Liver (tissue), 9 donors: ENCODE measurements around the gene TSPO2. TPM values are rescaled to one million over a fixed set of nuclear protein-coding genes. Genes with fewer than 3 reads are reported as not detected.

ENCODE experiments used
- DNase-seq: peaks from one replicate; pipeline ENCODE4 v3.0.0-alpha.2; 2017; ENCODE audit warnings: low spot score
- H3K27ac ChIP-seq, 2 donors: one replicate each; pipeline ENCODE4 v1.7.0; 2013; ENCODE audit warnings: inconsistent platforms in 2 of 2, low read length in 2 of 2, control low read depth in 1 of 2, low read depth in 1 of 2, mild to moderate bottlenecking in 1 of 2
- H3K27me3 ChIP-seq, 4 donors: one replicate each; pipeline versions ENCODE4 v1.6.1 to v1.7.0; 2013; ENCODE audit warnings: low read length in 3 of 4, inconsistent platforms in 1 of 4, mild to moderate bottlenecking in 1 of 4, moderate library complexity in 1 of 4; ENCODE audit not compliant: control insufficient read depth in 4 of 4, insufficient read depth in 4 of 4
- H3K36me3 ChIP-seq, 4 donors: one replicate each; pipeline versions ENCODE4 v1.6.1 to v1.7.0; 2013; ENCODE audit warnings: low read length in 3 of 4, mild to moderate bottlenecking in 3 of 4, low read depth in 1 of 4, moderate library complexity in 1 of 4; ENCODE audit not compliant: control insufficient read depth in 4 of 4, insufficient read depth in 3 of 4
- H3K4me1 ChIP-seq, 4 donors: one replicate each; pipeline versions ENCODE4 v1.6.1 to v1.7.0; 2013; ENCODE audit warnings: low read length in 3 of 4, mild to moderate bottlenecking in 3 of 4, moderate library complexity in 1 of 4; ENCODE audit not compliant: control insufficient read depth in 4 of 4, insufficient read depth in 4 of 4
- H3K4me3 ChIP-seq, 3 donors: one replicate each; pipeline versions ENCODE4 v1.6.1 to v1.7.0; 2013; ENCODE audit warnings: low read length in 3 of 3, control low read depth in 1 of 3, low read depth in 1 of 3, mild to moderate bottlenecking in 1 of 3
- H3K9ac ChIP-seq, 2 donors: one replicate each; pipeline ENCODE4 v1.7.0; 2013; ENCODE audit warnings: low read length in 2 of 2, mild to moderate bottlenecking in 2 of 2, moderate library complexity in 2 of 2, control low read depth in 1 of 2, low read depth in 1 of 2
- H3K9me3 ChIP-seq, 4 donors: one replicate each; pipeline versions ENCODE4 v1.6.1 to v1.7.0; 2013; ENCODE audit warnings: low read length in 3 of 4; ENCODE audit not compliant: control insufficient read depth in 4 of 4
- ATF3 ChIP-seq: IDR thresholded peaks from 2 replicates; pipeline ENCODE4 v1.6.1; 2016; ENCODE audit warnings: antibody characterized with exemption
- EGR1 ChIP-seq, 2 donors: IDR thresholded peaks; 2 replicates each; pipeline ENCODE4 v1.6.1; 2016 to 2018; ENCODE audit warnings: antibody characterized with exemption in 2 of 2, low read depth in 2 of 2
- FOXA1 ChIP-seq: IDR thresholded peaks from 2 replicates; pipeline ENCODE4 v1.6.1; 2016; ENCODE audit warnings: antibody characterized with exemption
- FOXA2 ChIP-seq: IDR thresholded peaks from 2 replicates; pipeline ENCODE4 v1.6.1; 2016; ENCODE audit warnings: antibody characterized with exemption
- GABPA ChIP-seq, 2 donors: IDR thresholded peaks in 1 of 2; conservative IDR thresholded peaks in 1 of 2; 2 replicates each; pipeline ENCODE4 v1.6.1; 2016; ENCODE audit warnings: antibody characterized with exemption in 2 of 2, mild to moderate bottlenecking in 1 of 2, moderate library complexity in 1 of 2
- HNF4A ChIP-seq, 2 donors: conservative IDR thresholded peaks; 2 replicates each; pipeline ENCODE4 v1.6.1; 2016; ENCODE audit warnings: antibody characterized with exemption in 2 of 2, mild to moderate bottlenecking in 2 of 2
- HNF4G ChIP-seq: IDR thresholded peaks from 2 replicates; pipeline ENCODE4 v1.6.1; 2016; ENCODE audit warnings: antibody characterized with exemption
- JUND ChIP-seq, 2 donors: IDR thresholded peaks; 2 replicates each; pipeline ENCODE4 v1.6.1; 2016; ENCODE audit warnings: antibody characterized with exemption in 2 of 2
- NR2F2 ChIP-seq: IDR thresholded peaks from 2 replicates; pipeline ENCODE4 v1.6.1; 2016; ENCODE audit warnings: antibody characterized with exemption
- RAD21 ChIP-seq, 2 donors: IDR thresholded peaks; 2 replicates each; pipeline ENCODE4 v1.6.1; 2016; ENCODE audit warnings: antibody characterized with exemption in 2 of 2, mild to moderate bottlenecking in 2 of 2
- RXRA ChIP-seq, 2 donors: IDR thresholded peaks; 2 replicates each; pipeline ENCODE4 v1.6.1; 2017 to 2018; ENCODE audit warnings: antibody characterized with exemption in 2 of 2, mild to moderate bottlenecking in 1 of 2
- SP1 ChIP-seq: IDR thresholded peaks from 2 replicates; pipeline ENCODE4 v1.6.1; 2018; ENCODE audit warnings: antibody characterized with exemption, mild to moderate bottlenecking
- TAF1 ChIP-seq: conservative IDR thresholded peaks from 2 replicates; pipeline ENCODE4 v1.6.1; 2016; ENCODE audit warnings: antibody characterized with exemption, mild to moderate bottlenecking
- YY1 ChIP-seq: IDR thresholded peaks from 2 replicates; pipeline ENCODE4 v1.6.1; 2016; ENCODE audit warnings: antibody characterized with exemption, mild to moderate bottlenecking
- WGBS: extraction: QIAGEN DNeasy Blood & Tissue Kit; methylation state at CpG from one replicate; pipeline ENCODE4 v1.1.7; 2013; 5-methylcytosine and 5-hydroxymethylcytosine counted together
- polyA plus RNA-seq, 2 donors: library from polyadenylated mRNA; stranded (reverse) in 1 of 2; unstranded in 1 of 2; fragments of 200-250 nt in 1 of 2; fragments of >200 nt in 1 of 2; fragmentation: Nextera tagmentation in 1 of 2; extraction: Ambion mirVana in 1 of 2; gene quantifications; one replicate each; pipeline versions ENCODE4 v1.2.1 to v1.2.3, GENCODE V29; 2013 to 2015
- total RNA-seq, 2 donors: library from RNA; depleted of rRNA; stranded (reverse); fragments of >200 nt; gene quantifications; one replicate each; pipeline ENCODE4 v1.2.3, GENCODE V29; 2014
- TF ChIP-seq, protein P1 (sequence below): IDR thresholded peaks from 2 replicates; pipeline ENCODE4 v1.6.1; 2016; ENCODE audit warnings: antibody characterized with exemption, mild to moderate bottlenecking
- TF ChIP-seq, protein P2 (sequence below): fragments of 150-350 bp; IDR thresholded peaks from 2 replicates; pipeline ENCODE4 v1.5.1; 2017; ENCODE audit warnings: improper control_type of control experiment, low read depth, low read length; ENCODE audit not compliant: missing input control
- TF ChIP-seq, protein P3 (sequence below): IDR thresholded peaks from 2 replicates; pipeline ENCODE4 v1.6.1; 2016; ENCODE audit warnings: antibody characterized with exemption
- TF ChIP-seq, protein P4 (sequence below): IDR thresholded peaks from 2 replicates; pipeline ENCODE4 v1.6.1; 2016; ENCODE audit warnings: antibody characterized with exemption
- donor health status: healthy.
- donor health status: healthy.
- donor health status: healthy.
- donor health status: healthy.
- donor health status: healthy.

The TSPO2 gene
- total and polyA plus RNA-seq, 4 donors = 0.25 to 64.9 (median 0.43) TPM

DNA sequence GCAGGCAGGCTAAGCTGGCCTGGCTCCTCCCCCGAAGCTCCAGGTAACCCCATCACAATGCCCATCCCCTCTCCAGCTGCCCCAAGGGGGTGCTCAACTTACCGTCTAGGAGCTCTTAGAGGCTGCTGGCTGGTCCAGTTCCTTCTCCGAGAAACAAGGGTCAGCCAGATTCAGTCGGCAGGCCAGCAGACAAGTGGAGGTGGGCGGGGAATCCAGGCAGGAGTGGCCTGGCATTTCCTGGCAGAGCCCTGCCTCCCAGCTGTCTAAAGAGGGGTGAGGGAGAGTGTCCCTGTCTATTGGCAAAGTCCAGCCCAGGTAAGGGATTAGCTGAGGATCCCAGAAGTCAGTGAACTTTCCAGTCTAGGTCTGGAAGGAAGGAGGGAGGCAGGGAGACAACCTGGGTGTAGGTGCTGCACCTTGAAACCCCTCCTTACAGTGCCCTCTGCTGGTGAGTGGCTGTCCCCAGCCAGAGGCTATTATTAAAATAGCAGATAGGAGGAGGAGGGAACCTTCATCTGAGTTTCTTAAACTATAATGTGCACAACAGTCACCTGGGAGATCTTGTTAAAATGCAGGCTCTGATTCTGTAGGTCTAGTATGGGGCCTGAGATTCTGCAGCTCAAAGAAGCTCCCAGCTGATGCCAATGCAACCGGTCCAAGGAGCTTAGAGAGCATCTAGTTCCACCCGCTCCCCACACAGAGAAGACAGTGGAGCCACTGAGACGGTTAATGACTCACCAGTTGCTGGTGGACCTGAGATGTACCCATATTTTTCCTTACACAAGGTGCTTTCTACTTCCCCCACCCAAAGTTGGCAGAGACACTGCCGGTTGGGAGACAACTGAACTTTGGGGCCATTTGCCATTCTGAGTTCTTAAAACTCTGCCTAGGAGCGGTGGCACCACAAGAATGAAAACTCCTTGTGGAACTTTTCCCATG lies 2.9 kb upstream of the TSPO2 start, which contains the start of gene UNC5CL:
UNC5CL (minus strand) TSS at position 162 of the 939 bp plus-strand sequence. CDS start 4,147 bp downstream, outside the sequence.
- Histone ChIP-seq H3K27ac (peak within 1 kb of the TSS; percentile 83 to 87), H3K36me3 (peaks cover 0 to 5% (median 2%) of the 10 kb centered on the region in 4 donors), H3K4me1 (peaks cover 14 to 72% (median 47%) of the 10 kb centered on the region in 4 donors), H3K9me3 (no peaks in the 10 kb centered on the region), H3K4me3 (peak within 1 kb of the TSS; percentile 54 to 83 (median 82)), H3K9ac (peak within 1 kb of the TSS; percentile 27 to 34), H3K27me3 (no peaks in the 10 kb centered on the region)
- TF ChIP-seq FOXA1 (no peak), RAD21 (IDR thresholded peaks at IDR 0.05) (peak; percentile 49 to 61), JUND (IDR thresholded peaks at IDR 0.05) (peak in 1 of 2 donors; percentile 73), HNF4G (peak; percentile 41), NR2F2 (no peak), EGR1 (IDR thresholded peaks at IDR 0.05; ENCODE audit: low read depth in 2 of 2) (peak in 1 of 2 donors; percentile 22), SP1 (peak; percentile 83), ATF3 (no peak), FOXA2 (no peak), HNF4A (conservative IDR thresholded peaks at IDR 0.05) (peak; percentile 79), GABPA (IDR thresholded peaks at IDR 0.05 in 1 of 2, conservative IDR thresholded peaks at IDR 0.05 in 1 of 2) (no peak), YY1 (peak; percentile 32), TAF1 (no peak), RXRA (IDR thresholded peaks at IDR 0.05) (peak; percentile 84 to 96)
- TF ChIP-seq, protein P1, sequence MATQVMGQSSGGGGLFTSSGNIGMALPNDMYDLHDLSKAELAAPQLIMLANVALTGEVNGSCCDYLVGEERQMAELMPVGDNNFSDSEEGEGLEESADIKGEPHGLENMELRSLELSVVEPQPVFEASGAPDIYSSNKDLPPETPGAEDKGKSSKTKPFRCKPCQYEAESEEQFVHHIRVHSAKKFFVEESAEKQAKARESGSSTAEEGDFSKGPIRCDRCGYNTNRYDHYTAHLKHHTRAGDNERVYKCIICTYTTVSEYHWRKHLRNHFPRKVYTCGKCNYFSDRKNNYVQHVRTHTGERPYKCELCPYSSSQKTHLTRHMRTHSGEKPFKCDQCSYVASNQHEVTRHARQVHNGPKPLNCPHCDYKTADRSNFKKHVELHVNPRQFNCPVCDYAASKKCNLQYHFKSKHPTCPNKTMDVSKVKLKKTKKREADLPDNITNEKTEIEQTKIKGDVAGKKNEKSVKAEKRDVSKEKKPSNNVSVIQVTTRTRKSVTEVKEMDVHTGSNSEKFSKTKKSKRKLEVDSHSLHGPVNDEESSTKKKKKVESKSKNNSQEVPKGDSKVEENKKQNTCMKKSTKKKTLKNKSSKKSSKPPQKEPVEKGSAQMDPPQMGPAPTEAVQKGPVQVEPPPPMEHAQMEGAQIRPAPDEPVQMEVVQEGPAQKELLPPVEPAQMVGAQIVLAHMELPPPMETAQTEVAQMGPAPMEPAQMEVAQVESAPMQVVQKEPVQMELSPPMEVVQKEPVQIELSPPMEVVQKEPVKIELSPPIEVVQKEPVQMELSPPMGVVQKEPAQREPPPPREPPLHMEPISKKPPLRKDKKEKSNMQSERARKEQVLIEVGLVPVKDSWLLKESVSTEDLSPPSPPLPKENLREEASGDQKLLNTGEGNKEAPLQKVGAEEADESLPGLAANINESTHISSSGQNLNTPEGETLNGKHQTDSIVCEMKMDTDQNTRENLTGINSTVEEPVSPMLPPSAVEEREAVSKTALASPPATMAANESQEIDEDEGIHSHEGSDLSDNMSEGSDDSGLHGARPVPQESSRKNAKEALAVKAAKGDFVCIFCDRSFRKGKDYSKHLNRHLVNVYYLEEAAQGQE = peak; percentile 43
- TF ChIP-seq, protein P2, sequence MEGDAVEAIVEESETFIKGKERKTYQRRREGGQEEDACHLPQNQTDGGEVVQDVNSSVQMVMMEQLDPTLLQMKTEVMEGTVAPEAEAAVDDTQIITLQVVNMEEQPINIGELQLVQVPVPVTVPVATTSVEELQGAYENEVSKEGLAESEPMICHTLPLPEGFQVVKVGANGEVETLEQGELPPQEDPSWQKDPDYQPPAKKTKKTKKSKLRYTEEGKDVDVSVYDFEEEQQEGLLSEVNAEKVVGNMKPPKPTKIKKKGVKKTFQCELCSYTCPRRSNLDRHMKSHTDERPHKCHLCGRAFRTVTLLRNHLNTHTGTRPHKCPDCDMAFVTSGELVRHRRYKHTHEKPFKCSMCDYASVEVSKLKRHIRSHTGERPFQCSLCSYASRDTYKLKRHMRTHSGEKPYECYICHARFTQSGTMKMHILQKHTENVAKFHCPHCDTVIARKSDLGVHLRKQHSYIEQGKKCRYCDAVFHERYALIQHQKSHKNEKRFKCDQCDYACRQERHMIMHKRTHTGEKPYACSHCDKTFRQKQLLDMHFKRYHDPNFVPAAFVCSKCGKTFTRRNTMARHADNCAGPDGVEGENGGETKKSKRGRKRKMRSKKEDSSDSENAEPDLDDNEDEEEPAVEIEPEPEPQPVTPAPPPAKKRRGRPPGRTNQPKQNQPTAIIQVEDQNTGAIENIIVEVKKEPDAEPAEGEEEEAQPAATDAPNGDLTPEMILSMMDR = peak; percentile 58
- TF ChIP-seq, protein P3, sequence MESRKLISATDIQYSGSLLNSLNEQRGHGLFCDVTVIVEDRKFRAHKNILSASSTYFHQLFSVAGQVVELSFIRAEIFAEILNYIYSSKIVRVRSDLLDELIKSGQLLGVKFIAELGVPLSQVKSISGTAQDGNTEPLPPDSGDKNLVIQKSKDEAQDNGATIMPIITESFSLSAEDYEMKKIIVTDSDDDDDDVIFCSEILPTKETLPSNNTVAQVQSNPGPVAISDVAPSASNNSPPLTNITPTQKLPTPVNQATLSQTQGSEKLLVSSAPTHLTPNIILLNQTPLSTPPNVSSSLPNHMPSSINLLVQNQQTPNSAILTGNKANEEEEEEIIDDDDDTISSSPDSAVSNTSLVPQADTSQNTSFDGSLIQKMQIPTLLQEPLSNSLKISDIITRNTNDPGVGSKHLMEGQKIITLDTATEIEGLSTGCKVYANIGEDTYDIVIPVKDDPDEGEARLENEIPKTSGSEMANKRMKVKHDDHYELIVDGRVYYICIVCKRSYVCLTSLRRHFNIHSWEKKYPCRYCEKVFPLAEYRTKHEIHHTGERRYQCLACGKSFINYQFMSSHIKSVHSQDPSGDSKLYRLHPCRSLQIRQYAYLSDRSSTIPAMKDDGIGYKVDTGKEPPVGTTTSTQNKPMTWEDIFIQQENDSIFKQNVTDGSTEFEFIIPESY = no peak
- TF ChIP-seq, protein P4, sequence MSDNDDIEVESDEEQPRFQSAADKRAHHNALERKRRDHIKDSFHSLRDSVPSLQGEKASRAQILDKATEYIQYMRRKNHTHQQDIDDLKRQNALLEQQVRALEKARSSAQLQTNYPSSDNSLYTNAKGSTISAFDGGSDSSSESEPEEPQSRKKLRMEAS = no peak
- peak; percentile 76 for DNase-seq
- WGBS = 52% methylated on average over 10 of the region's 10 CpGs
